B cell (primary cell): ENCODE data around the gene ZNF772. TPM values are rescaled to one million over a fixed set of nuclear protein-coding genes. Genes with fewer than 3 reads are reported as not detected.
"Not testable (repeated sequence)": the region's sequence is repeated elsewhere in the genome, so short reads cannot be mapped to it uniquely, and the experiment has no call there.

ENCODE experiments used
- ATAC-seq: fragments of 200-7000 bp; cut with Tn5 transposase; one replicate; pipeline ENCODE4 v1.10.0; 2021; ENCODE audit warnings: low read depth, mild to moderate bottlenecking, moderate number of reproducible peaks, moderate library complexity
- CTCF ChIA-PET: fragments of 350-600 bp; sonication (Branson Sonifier 250); formaldehyde crosslinking; loops from one replicate; lab custom pipeline; 2021; ENCODE audit warnings: antibody characterized with exemption, inconsistent platforms; lab: Charles Lee
- POLR2A ChIA-PET: fragments of 350-600 bp; sonication (Branson Sonifier 250); formaldehyde crosslinking; loops from one replicate; lab custom pipeline; 2021; ENCODE audit warnings: antibody characterized with exemption; lab: Charles Lee
- DNase-seq: peaks from one replicate; pipeline ENCODE4 v3.0.0; 2013
- H2AFZ ChIP-seq: 2 replicates; pipeline ENCODE4 v1.6.1; 2012; ENCODE audit warnings: mild to moderate bottlenecking, low read depth, low read length; ENCODE audit not compliant: insufficient read depth, poor library complexity, severe bottlenecking
- H3K27ac ChIP-seq, 2 donors: 1 replicate in 1 of 2; 2 replicates in 1 of 2; pipeline ENCODE4 v1.5.1; 2012 to 2013; ENCODE audit warnings: low read length in 2 of 2, mild to moderate bottlenecking in 2 of 2, moderate library complexity in 1 of 2
- H3K27me3 ChIP-seq, 4 experiments: fragments of 200-600 bp in 1 of 4; sonication (generic) in 1 of 4; replicated peaks in 1 of 4; 1 replicate in 2 of 4; 2 replicates in 2 of 4; pipeline versions ENCODE4 v1.6.1 to v1.7.0; 2013 to 2016; ENCODE audit warnings: low read length in 3 of 4, mild to moderate bottlenecking in 2 of 4, mixed read lengths in 1 of 4, moderate library complexity in 1 of 4; ENCODE audit not compliant: insufficient read depth in 4 of 4, control insufficient read depth in 3 of 4; ENCODE audit errors: control extremely low read depth in 1 of 4
- H3K36me3 ChIP-seq, 2 experiments: replicated peaks in 1 of 2; 1 replicate in 1 of 2; 2 replicates in 1 of 2; pipeline versions ENCODE4 v1.6.1 to v1.7.1; 2013; ENCODE audit warnings: low read length in 1 of 2; ENCODE audit not compliant: insufficient read depth in 2 of 2, control insufficient read depth in 1 of 2; ENCODE audit errors: control extremely low read depth in 1 of 2, extremely low read depth in 1 of 2
- H3K4me1 ChIP-seq, 2 donors: fragments of 200-600 bp in 1 of 2; sonication (generic) in 1 of 2; 1 replicate in 1 of 2; 2 replicates in 1 of 2; pipeline versions ENCODE4 v1.5.1 to v1.6.1; 2013 to 2017; ENCODE audit warnings: low read length in 2 of 2; ENCODE audit not compliant: control insufficient read depth in 2 of 2, insufficient read depth in 2 of 2
- H3K4me2 ChIP-seq: replicated peaks from 2 replicates; pipeline ENCODE3; 2012; ENCODE audit warnings: mild to moderate bottlenecking, low read depth, low read length; ENCODE audit not compliant: poor library complexity, severe bottlenecking
- H3K4me3 ChIP-seq, 5 experiments: fragments of 200-600 bp in 1 of 5; sonication (generic) in 1 of 5; 1 replicate in 3 of 5; 2 replicates in 2 of 5; pipeline versions ENCODE4 v1.5.1 to v1.7.0; 2011 to 2016; ENCODE audit warnings: low read length in 4 of 5, mild to moderate bottlenecking in 4 of 5, low read depth in 2 of 5, control low read depth in 1 of 5, moderate library complexity in 1 of 5; ENCODE audit not compliant: insufficient read depth in 1 of 5; ENCODE audit errors: control extremely low read depth in 1 of 5, extremely low read depth in 1 of 5
- H3K79me2 ChIP-seq: fragments of 200-600 bp; sonication (generic); one replicate; pipeline ENCODE4 v1.6.0; 2016; ENCODE audit warnings: low read length; ENCODE audit not compliant: control insufficient read depth, insufficient read depth
- H3K9ac ChIP-seq: fragments of 200-600 bp; sonication (generic); 2 replicates; pipeline ENCODE4 v1.6.1; 2017; ENCODE audit warnings: mild to moderate bottlenecking, low read length, moderate library complexity
- H3K9me3 ChIP-seq, 3 donors: one replicate each; pipeline versions ENCODE4 v1.6.1 to v1.7.1; 2013; ENCODE audit warnings: low read length in 2 of 3; ENCODE audit not compliant: control insufficient read depth in 2 of 3, insufficient read depth in 1 of 3; ENCODE audit errors: control extremely low read depth in 1 of 3
- H4K20me1 ChIP-seq: 2 replicates; pipeline ENCODE4 v1.6.0; 2012; ENCODE audit warnings: mild to moderate bottlenecking, low read length; ENCODE audit not compliant: insufficient read depth, control insufficient read depth, poor library complexity, severe bottlenecking
- H3K27ac Mint-ChIP-seq: one replicate; pipeline ENCODE4 v1.8.0; 2021; ENCODE audit warnings: mixed read lengths
- H3K27me3 Mint-ChIP-seq: one replicate; pipeline ENCODE4 v1.8.0; 2021; ENCODE audit warnings: mixed read lengths
- H3K4me1 Mint-ChIP-seq: one replicate; pipeline ENCODE4 v1.8.0; 2021; ENCODE audit warnings: mixed read lengths
- H3K4me3 Mint-ChIP-seq: one replicate; pipeline ENCODE4 v1.8.0; 2021; ENCODE audit warnings: mixed read lengths
- H3K9me3 Mint-ChIP-seq: one replicate; pipeline ENCODE4 v1.8.0; 2022; ENCODE audit warnings: mixed read lengths; ENCODE audit not compliant: insufficient read depth
- EZH2 ChIP-seq: IDR thresholded peaks from 2 replicates; pipeline ENCODE4 v1.6.1; 2012; ENCODE audit warnings: borderline replicate concordance, low read depth, mild to moderate bottlenecking, moderate library complexity, low read length; ENCODE audit not compliant: insufficient read depth, poor library complexity, severe bottlenecking
- WGBS: methylation state at CpG from one replicate; pipeline ENCODE4 v1.1.5; 2013; ENCODE audit warnings: missing lambda C conversion rate; ENCODE audit not compliant: insufficient coverage; 5-methylcytosine and 5-hydroxymethylcytosine counted together
- intact Hi-C: fragments of 100-400 bp; cut with micrococcal nuclease; formaldehyde crosslinking; loops from one replicate; pipeline ENCODE4 v1.10.0; 2022
- polyA minus RNA-seq: library from RNA; depleted of rRNA, polyadenylated mRNA; stranded (reverse); fragments of >200 nt; gene quantifications from 2 replicates; pipeline ENCODE4 v1.2.3, GENCODE V29; 2012
- polyA plus RNA-seq: library from polyadenylated mRNA; depleted of rRNA; stranded (reverse); fragments of >200 nt; gene quantifications from 2 replicates; pipeline ENCODE4 v1.2.3, GENCODE V29; 2012
- total RNA-seq, 2 donors: library from RNA; stranded (reverse); fragments of 120-200 nt in 1 of 2; gene quantifications; 1 replicate in 1 of 2; 2 replicates in 1 of 2; pipeline versions ENCODE4 v1.2.3 to v1.2.4, GENCODE V29; 2013 to 2022
- TF ChIP-seq, protein P1 (sequence below): fragments of 200-600 bp; IDR thresholded peaks from one replicate; pipeline ENCODE4 v1.8.0; 2022; ENCODE audit warnings: antibody characterized with exemption, mild to moderate bottlenecking

ZNF772 gene
- total RNA-seq (26.2 and 27.4 TPM in 2 replicates), polyA plus RNA-seq (1.7 and 2.2 TPM in 2 replicates), polyA minus RNA-seq (15.8 and 16.3 TPM in 2 replicates)
- 18.8 TPM for total RNA-seq (2013)

GRCh38 chr19:57477191-57478008, at the start of gene ZNF772:
ZNF772 (minus strand) TSS chr19:57477566; CDS start chr19:57477309, 257 bp downstream.
- DNase-seq (peak; percentile 95), ATAC-seq (peak; percentile 99)
- Histone ChIP-seq H3K4me2 (peak within 1 kb of the TSS; percentile 85), H3K27ac (peak within 1 kb of the TSS; percentile 65 to 81), H4K20me1 (no peaks in the 10 kb centered on the region), H3K79me2 (peaks cover 23% of the 10 kb centered on the region), H3K9me3 (peaks cover 11 to 45% (median 42%) of the 10 kb centered on the region in 3 donors), H3K27me3 (no peaks in the 10 kb centered on the region), H3K36me3 (peaks cover 10 to 35% of the 10 kb centered on the region in 2 experiments), H3K4me3 (peak within 1 kb of the TSS; percentile 77 to 91 (median 85)), H3K4me1 (peaks cover 11 to 15% of the 10 kb centered on the region in 2 donors), H3K9ac (peak within 1 kb of the TSS; percentile 87), H2AFZ (peak within 1 kb of the TSS; percentile 100)
- 7% methylated on average over 36 of the region's 38 CpGs for WGBS
- peaks cover 10% of the 10 kb centered on the region for H3K27me3 Mint-ChIP-seq
- intact Hi-C loops: loop anchor here (1.0 to 2.0 kb wide), 8 partner anchors 10 to 525 kb away; partner anchors contain the start of genes TRAPPC2B, ZNF17, ZNF419 and ZNF547
- H3K4me1 Mint-ChIP-seq: peaks cover 27% of the 10 kb centered on the region
- ChIA-PET POLR2A (interaction anchor here (0.9 to 1.2 kb wide), 2 partner anchors 10 to 204 kb away, joined by 3 read pairs; partner anchors contain the start of genes ZNF419 and ZNF551), CTCF (interaction anchor here (1.0 kb wide), 1 partner anchor 155 kb away, joined by 3 read pairs; the partner anchor contains the start of gene ZNF211)
- TF ChIP-seq, protein P1, sequence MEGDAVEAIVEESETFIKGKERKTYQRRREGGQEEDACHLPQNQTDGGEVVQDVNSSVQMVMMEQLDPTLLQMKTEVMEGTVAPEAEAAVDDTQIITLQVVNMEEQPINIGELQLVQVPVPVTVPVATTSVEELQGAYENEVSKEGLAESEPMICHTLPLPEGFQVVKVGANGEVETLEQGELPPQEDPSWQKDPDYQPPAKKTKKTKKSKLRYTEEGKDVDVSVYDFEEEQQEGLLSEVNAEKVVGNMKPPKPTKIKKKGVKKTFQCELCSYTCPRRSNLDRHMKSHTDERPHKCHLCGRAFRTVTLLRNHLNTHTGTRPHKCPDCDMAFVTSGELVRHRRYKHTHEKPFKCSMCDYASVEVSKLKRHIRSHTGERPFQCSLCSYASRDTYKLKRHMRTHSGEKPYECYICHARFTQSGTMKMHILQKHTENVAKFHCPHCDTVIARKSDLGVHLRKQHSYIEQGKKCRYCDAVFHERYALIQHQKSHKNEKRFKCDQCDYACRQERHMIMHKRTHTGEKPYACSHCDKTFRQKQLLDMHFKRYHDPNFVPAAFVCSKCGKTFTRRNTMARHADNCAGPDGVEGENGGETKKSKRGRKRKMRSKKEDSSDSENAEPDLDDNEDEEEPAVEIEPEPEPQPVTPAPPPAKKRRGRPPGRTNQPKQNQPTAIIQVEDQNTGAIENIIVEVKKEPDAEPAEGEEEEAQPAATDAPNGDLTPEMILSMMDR: peak; percentile 68
- no peak for TF ChIP-seq EZH2
- peaks cover 20% of the 10 kb centered on the region for H3K9me3 Mint-ChIP-seq
- peak within 1 kb of the TSS; percentile 86 for H3K4me3 Mint-ChIP-seq
- H3K27ac Mint-ChIP-seq: peak within 1 kb of the TSS; percentile 81

GRCh38 chr19:57518021-57518420, 40.7 kb upstream of the ZNF772 start:
- peaks cover 13% of the 10 kb centered on the region for H3K9me3 Mint-ChIP-seq
- H3K27ac ChIP-seq, H3K27me3 Mint-ChIP-seq, H3K79me2 ChIP-seq, CTCF ChIA-PET, POLR2A ChIA-PET, H3K9ac ChIP-seq, intact Hi-C loops, H3K4me1 ChIP-seq, H3K27me3 ChIP-seq, H3K4me1 Mint-ChIP-seq, H3K4me3 ChIP-seq, H3K4me2 ChIP-seq, DNase-seq, H3K27ac Mint-ChIP-seq, H4K20me1 ChIP-seq, H2AFZ ChIP-seq, ATAC-seq, H3K4me3 Mint-ChIP-seq: not testable (repeated sequence)
- Histone ChIP-seq H3K9me3 (peaks cover 7 to 28% (median 15%) of the 10 kb centered on the region in 3 donors), H3K36me3 (peaks cover 5 to 23% of the 10 kb centered on the region in 2 experiments)
- WGBS: 92% methylated on average over 2 of the region's 4 CpGs
